ENCODE results near the gene LGALS8. TPM values are rescaled to one million over a fixed set of nuclear protein-coding genes. Genes with fewer than 3 reads are reported as not detected.
A peak's percentile ranks its signal among the peaks of the same experiment; 100 is the strongest.
"Not testable (repeated sequence)": the region's sequence is repeated elsewhere in the genome, so short reads cannot be mapped to it uniquely, and the experiment has no call there.

LGALS8 gene
- 76.5 TPM for total RNA-seq
- long read RNA-seq, full-length matches to known transcripts, result 74 of 91 reads
- long read RNA-seq, partial matches to known transcripts, result 6 of 91 reads
- long read RNA-seq, other reads (novel, unspliced or antisense), result 11 of 91 reads

GRCh38 chr1:236523704-236524141 is at the start of gene LGALS8:
TSS of gene LGALS8 (plus strand) at chr1:236523982. CDS start at chr1:236526071, 2,089 bp downstream.
- TF ChIP-seq CTCF (IDR thresholded peaks at IDR 0.05; ENCODE audit: borderline replicate concordance), result no peak
- H3K27me3 ChIP-seq (ENCODE audit: low read depth), result no peaks in the 10 kb centered on the region
- H3K36me3 ChIP-seq, result peaks cover 24% of the 10 kb centered on the region
- peak within 1 kb of the TSS; percentile 98 for H3K4me3 ChIP-seq
- intact Hi-C loops (cut with micrococcal nuclease), result no loop called here
- H3K27ac ChIP-seq (replicated peaks), result peak within 1 kb of the TSS; percentile 96
- H3K4me1 ChIP-seq, result peaks cover 46% of the 10 kb centered on the region
- no peaks in the 10 kb centered on the region for H3K9me3 ChIP-seq (replicated peaks)
- peak; percentile 93 for DNase-seq

GRCh38 chr1:236476019-236476418 is 47.8 kb upstream of the LGALS8 start:
- Histone ChIP-seq H3K27ac (replicated peaks) (no peak overlapping the region), H3K4me3 (no peak overlapping the region), H3K9me3 (replicated peaks) (no peaks in the 10 kb centered on the region), H3K27me3 (ENCODE audit: low read depth) (no peaks in the 10 kb centered on the region), H3K4me1 (peaks cover 15% of the 10 kb centered on the region), H3K36me3 (no peaks in the 10 kb centered on the region)
- TF ChIP-seq CTCF (IDR thresholded peaks at IDR 0.05; ENCODE audit: borderline replicate concordance), result no peak
- no peak for DNase-seq
- intact Hi-C loops (cut with micrococcal nuclease), result no loop called here

GRCh38 chr1:236480758-236481436 is 42.9 kb upstream of the LGALS8 start:
- Histone ChIP-seq H3K4me3 (no peak overlapping the region), H3K4me1 (no peaks in the 10 kb centered on the region), H3K27me3 (ENCODE audit: low read depth) (no peaks in the 10 kb centered on the region), H3K27ac (replicated peaks) (no peak overlapping the region), H3K36me3 (no peaks in the 10 kb centered on the region), H3K9me3 (replicated peaks) (no peaks in the 10 kb centered on the region)
- intact Hi-C loops (cut with micrococcal nuclease), result no loop called here
- DNase-seq, result no peak
- TF ChIP-seq CTCF (IDR thresholded peaks at IDR 0.05; ENCODE audit: borderline replicate concordance), result no peak

GRCh38 chr1:236484310-236484971 is 39.3 kb upstream of the LGALS8 start:
- Histone ChIP-seq H3K27ac (replicated peaks) (no peak overlapping the region), H3K9me3 (replicated peaks) (no peaks in the 10 kb centered on the region), H3K27me3 (ENCODE audit: low read depth) (no peaks in the 10 kb centered on the region), H3K4me1 (no peaks in the 10 kb centered on the region), H3K36me3 (no peaks in the 10 kb centered on the region), H3K4me3 (no peak overlapping the region)
- no peak for TF ChIP-seq CTCF (IDR thresholded peaks at IDR 0.05; ENCODE audit: borderline replicate concordance)
- no peak for DNase-seq
- intact Hi-C loops (cut with micrococcal nuclease), result no loop called here

- no peak for DNase-seq
- intact Hi-C loops (cut with micrococcal nuclease), result no loop called here
- Histone ChIP-seq H3K4me1 (peaks cover 8% of the 10 kb centered on the region), H3K9me3 (replicated peaks) (no peaks in the 10 kb centered on the region), H3K36me3 (no peaks in the 10 kb centered on the region), H3K27me3 (ENCODE audit: low read depth) (no peaks in the 10 kb centered on the region), H3K4me3 (no peak overlapping the region), H3K27ac (replicated peaks) (no peak overlapping the region)
- TF ChIP-seq CTCF (IDR thresholded peaks at IDR 0.05; ENCODE audit: borderline replicate concordance), result no peak
These were observed 37.3 kb upstream of the LGALS8 start for GRCh38 chr1:236486356-236487002.

- H3K27ac ChIP-seq (replicated peaks); DNase-seq; H3K9me3 ChIP-seq (replicated peaks); H3K27me3 ChIP-seq (ENCODE audit: low read depth); intact Hi-C loops (cut with micrococcal nuclease); H3K36me3 ChIP-seq; H3K4me3 ChIP-seq: not testable (repeated sequence)
- peaks cover 10% of the 10 kb centered on the region for H3K4me1 ChIP-seq
These were observed 34.6 kb upstream of the LGALS8 start for GRCh38 chr1:236489161-236489560.

Data from left ventricle myocardium inferior (tissue), 1 donor.